LoVo (cell line): ENCODE data around the gene SESN1.
A peak's percentile ranks its signal among the peaks of the same experiment; 100 is the strongest.
"Not testable (repeated sequence)": the region's sequence is repeated elsewhere in the genome, so short reads cannot be mapped to it uniquely, and the experiment has no call there.

Source experiments
- DNase-seq: peaks from one replicate; pipeline ENCODE4 v3.0.0-alpha.2; 2016; ENCODE audit warnings: low spot score

The SESN1 gene

DNA sequence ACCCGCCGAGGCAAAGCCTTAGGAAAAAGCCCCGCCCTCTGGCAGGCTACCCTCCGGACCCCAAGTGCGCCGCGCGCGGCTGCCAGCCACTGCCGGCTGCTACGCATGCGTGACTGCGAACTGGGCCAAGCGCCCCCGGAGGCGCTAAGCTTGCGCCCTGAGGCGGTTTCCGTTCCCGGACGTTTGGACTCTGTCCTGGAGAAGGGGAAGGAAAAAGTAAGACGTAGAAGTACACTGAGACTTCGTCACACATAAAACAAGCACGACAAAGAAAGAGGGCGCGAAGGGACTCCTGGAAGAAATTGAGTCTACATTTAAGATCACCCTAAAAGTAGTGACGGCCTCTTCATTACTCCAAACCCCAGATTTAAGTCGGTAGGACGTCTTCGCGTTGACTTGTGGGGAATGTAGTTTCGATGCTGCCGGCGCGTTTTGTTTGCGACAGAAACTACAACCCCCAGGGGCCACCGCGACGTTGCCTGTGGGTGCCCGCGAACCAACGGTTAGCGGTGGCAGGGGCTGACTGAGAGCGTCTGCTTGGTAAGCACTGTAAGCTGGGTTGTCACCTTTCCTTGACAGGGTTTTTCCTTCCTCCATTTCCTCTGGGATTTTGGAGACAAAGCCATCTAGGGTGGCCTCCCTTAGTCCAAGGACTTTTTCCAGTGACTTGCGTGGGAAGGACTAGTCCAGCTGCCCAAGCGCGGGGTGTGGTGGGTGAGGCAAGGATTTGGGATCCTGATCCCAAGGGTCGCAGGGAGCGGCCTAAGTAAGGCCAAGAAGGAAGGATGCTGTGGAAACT is 589 bp upstream of the SESN1 start, which contains the start of gene CEP57L1:
Gene CEP57L1, plus strand, starts transcription at position 472 of the 799 bp plus-strand sequence. CDS start 49,715 bp downstream, outside the sequence.
- peak; percentile 99 for DNase-seq

GRCh38 chr6:109093732-109094415 is 772 bp downstream of the SESN1 start:
- DNase-seq: no peak

DNA sequence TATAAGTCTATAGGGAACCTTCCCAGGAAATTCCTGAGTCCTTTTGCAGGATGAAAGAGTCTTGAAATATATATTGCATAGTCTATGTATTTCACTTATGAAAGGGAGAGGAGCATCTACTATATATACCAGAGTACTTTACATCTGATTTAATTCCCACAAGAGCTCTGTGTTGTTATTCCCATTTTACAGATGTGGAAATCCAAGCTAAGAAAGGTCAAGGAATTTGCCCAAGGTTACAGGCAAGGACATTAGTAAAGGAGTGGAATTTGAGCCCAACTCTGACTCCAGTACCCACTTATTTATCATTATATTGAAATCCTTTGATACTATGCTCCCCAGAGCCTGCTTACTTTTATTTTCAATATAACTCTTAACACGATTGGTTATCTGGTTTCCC is 2.6 kb downstream of the SESN1 start:
- no peak for DNase-seq

- no peak for DNase-seq
These were observed 3.2 kb downstream of the SESN1 start for GRCh38 chr6:109091314-109092024.

- no peak for DNase-seq
These were observed 5.7 kb downstream of the SESN1 start for GRCh38 chr6:109088995-109089394.

GRCh38 chr6:109087661-109088264 is 6.9 kb downstream of the SESN1 start:
- no peak for DNase-seq

DNA sequence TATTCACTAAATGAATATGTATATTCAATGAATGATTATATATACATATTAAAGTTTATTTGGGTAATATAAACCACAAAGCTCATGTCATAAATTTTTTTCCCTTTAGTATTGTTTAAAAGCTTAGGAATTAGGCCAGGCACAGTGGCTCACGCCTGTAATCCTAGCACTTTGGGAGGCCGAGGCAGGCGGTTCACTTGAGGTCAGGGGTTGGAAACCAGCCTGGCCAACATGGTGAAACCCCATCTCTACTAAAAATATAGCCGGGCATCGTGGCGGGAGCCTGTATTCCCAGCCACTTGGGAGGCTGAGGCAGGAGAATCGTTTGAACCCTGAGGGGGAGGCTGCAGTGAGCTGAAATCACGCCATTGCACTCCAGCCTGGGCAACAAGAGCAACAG is 10.5 kb downstream of the SESN1 start:
- not testable (repeated sequence) for DNase-seq

DNA sequence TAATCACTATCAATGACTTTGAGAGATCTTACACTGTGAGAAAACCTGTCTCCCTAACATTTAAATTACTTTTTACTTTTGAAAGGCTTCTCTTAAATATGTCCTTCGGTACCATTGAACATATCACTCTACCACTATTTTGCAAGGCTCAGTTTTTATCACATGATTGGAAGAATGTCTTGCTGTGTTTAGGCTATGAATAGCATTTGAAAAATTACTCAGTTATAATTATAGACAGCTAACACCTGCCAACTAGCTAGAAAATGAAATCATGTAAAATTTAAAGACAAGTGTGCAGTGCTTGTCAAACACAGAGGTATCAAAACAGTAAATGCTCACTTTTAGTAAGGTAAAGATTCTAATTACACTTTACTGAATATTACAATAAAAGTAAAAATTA is 11.0 kb downstream of the SESN1 start:
- DNase-seq: no peak

GRCh38 chr6:109082188-109082577 is 12.5 kb downstream of the SESN1 start:
- DNase-seq: no peak

DNA sequence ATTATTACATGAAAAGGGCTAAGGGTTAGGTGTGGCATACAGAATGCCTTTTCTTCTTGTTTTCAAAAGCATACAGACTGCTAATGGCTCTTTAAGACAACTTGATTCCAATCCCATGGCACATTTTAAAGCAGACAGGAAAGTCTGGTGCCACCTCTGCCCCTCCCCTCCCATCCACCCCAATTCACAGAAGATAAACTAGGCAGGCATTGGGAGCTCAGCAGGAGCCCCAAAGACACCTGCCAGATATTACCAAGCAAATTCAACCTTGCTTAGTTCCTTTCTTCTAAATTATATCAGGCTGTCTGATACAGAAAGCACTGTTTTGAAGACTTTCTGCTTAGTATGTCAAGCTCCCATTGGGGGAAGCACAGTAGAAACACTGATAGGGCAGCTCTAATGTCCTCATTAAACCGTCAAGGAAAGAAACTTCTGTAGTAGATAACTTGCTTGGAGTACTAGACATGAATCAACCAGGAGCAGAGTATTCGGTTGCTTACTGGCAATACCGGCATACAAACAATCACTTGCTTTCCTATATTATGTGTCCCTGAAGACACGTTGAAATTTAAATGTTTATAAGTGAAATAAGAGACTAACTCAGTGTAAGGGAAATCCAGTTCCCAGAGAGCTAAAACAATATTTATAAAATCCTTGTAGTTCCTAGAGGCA is 13.0 kb downstream of the SESN1 start:
- no peak for DNase-seq

DNA sequence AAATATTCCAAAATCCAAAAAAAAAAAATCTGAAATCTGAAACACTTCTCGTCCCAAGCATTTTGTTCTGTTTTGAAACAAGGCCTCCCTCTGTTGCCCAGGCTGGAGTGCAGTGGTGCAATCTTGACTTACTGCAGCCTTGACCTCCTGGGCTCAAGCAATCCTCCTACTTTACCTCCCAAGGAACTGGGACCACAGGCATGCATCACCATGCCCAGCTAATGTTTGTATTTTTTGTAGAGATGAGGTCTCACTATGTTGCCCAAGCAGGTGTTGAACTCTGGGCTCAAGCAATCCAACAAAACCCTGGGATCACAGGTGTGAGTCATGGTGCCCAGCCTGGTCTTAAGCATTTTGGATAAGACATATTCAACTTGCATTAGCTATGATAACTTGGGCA is 13.6 kb downstream of the SESN1 start:
- DNase-seq: no peak

GRCh38 chr6:109079981-109080380 is 14.7 kb downstream of the SESN1 start:
- DNase-seq: no peak

DNA sequence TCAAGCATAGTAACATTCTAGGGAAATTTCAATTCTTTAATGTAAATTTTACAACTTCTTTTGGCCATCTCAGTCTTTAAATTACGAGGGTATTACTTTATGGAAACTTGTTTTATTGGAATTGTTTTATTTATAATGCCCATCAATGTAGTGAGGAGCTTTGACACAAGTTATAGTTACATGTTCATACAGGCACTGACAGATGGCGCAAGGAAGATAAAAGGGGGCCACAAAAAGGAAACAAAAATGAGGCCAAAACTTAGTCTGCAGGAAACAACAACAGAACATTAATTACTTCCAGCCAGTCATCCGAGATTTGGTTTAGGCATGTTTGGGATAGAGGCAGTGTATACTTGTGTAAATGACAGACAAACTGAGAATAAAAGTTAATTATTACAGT is 18.3 kb downstream of the SESN1 start:
- no peak for DNase-seq

DNA sequence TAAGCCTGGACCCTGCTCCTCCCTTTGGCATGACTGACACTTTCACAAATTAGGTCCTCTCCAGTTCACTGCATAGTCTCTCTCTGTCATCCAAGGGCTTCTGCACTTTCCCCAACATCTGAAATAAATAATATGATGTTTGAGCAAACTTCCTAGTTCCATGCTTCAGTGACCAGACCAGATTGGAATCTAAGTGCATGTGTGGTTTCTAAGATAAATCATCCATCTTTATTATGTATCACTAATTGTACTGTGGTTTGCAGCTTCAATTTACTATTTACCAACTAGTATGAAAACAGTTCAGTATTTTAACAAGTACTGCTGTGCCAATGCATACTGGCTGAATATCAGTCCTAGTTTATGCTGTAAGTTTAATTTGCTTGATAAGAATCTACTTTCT is 18.7 kb downstream of the SESN1 start:
- DNase-seq: no peak

GRCh38 chr6:109074133-109074415 is 20.6 kb downstream of the SESN1 start:
- no peak for DNase-seq

- peak; percentile 65 for DNase-seq
These were observed 21.1 kb downstream of the SESN1 start for GRCh38 chr6:109073344-109074132.

DNA sequence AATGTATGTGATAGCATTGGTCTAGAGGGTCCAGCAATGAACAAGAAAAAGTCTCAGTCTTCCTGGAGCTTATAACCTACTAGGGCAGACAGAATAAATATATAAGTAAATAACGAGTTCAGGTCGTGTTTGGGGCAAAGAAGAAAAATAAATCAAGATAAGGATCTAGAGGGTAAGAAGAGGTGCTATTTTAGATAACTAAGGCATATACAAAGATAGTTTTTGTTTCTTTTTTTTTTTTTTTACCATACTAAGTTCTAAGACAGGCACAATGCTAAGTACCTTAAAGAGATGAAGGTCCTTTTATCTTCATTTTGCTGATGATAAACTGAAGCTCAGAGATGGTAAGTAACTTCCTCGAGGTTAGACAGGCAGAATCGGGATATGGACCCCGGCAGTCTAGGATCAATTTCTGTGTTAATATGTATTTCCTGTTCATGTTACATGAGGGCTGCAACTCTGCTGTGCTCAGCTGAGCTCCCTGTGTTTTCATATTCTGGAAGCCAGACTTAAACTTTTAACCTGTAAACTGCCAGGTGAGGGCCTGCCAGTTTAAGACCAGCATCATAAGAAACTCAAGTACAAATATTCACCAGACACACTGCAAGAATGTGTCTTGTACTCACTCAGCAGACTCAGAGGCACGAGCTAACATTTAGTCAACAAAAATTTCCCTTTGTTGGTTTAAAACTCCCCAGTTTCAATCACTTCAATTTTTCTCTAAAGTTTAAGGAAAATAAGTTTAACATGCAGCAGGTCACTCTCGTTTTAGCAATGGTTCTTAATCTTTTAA is 23.3 kb downstream of the SESN1 start:
- no peak for DNase-seq

DNA sequence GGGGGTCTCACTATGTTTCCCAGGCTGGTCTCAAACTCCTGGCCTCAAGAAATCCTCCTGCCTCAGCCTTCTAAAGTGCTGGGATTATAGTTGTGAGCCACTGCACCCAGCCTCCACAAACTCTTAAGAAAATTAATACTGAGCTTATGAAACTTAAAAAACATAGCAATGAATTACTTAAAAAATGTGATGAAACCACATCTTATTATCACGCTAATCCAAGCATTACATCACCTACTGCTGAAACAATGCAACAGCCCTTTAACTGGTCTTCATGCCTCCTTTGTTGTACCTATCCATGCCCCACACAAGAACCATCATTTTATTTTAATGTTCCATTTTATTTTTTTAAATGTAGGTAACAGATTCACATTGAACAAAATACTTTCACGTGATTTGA is 24.9 kb downstream of the SESN1 start:
- DNase-seq: no peak

DNA sequence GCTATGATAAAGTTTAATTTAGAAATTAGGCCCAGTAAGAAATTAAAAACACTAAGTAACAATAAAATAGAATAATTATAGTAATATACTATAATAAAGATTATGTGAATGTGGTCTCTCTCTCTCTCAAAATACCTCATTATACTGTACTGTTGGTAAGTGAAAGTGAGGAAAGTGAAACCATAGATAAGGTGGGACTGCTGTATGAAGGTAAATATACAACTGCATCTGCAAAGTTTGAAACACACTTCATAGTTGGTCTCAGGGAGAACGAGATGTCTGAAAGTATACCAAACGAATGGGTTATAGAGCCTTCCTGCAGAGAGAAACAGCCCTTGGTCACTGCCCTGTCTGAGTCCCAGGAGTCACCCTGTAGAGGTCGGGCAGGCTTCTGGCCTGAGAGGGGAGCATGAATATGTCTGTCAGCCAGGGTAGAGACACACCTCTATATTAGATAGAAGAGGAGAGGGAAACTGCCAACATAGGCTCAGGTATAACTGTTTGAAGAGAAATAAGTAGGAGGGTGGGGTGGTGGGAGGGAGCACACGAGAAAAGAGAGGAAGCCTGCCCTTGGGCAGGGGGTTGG is 31.8 kb downstream of the SESN1 start:
- DNase-seq: no peak

- DNase-seq: no peak
These were observed 32.4 kb downstream of the SESN1 start for GRCh38 chr6:109062216-109062615.
